Activated CD8-positive, alpha-beta T cell treated with anti-CD3 and anti-CD28 coated beads for 36 hours (primary cell): ENCODE data around the gene GATAD2A. TPM values are rescaled to one million over a fixed set of nuclear protein-coding genes. Genes with fewer than 3 reads are reported as not detected.

ENCODE experiments used
- ATAC-seq: fragments of 200-7000 bp; cut with Tn5 transposase; one replicate; pipeline ENCODE4 v1.10.0; 2021; ENCODE audit warnings: mild to moderate bottlenecking, moderate library complexity
- CTCF ChIA-PET: fragments of 350-600 bp; sonication (Branson Sonifier 250); formaldehyde crosslinking; loops from one replicate; lab custom pipeline; 2021; ENCODE audit warnings: antibody characterized with exemption; lab: Charles Lee
- POLR2A ChIA-PET: fragments of 350-600 bp; sonication (Branson Sonifier 250); formaldehyde crosslinking; loops from one replicate; lab custom pipeline; 2021; ENCODE audit warnings: antibody characterized with exemption; lab: Charles Lee
- DNase-seq: peaks from one replicate; pipeline ENCODE4 v3.0.0-alpha.2; 2020
- H3K27ac Mint-ChIP-seq: one replicate; pipeline ENCODE4 v1.8.0; 2021; ENCODE audit warnings: mild to moderate bottlenecking, mixed read lengths
- H3K27me3 Mint-ChIP-seq: one replicate; pipeline ENCODE4 v1.8.0; 2021; ENCODE audit warnings: mixed read lengths
- H3K36me3 Mint-ChIP-seq: one replicate; pipeline ENCODE4 v1.8.0; 2021; ENCODE audit warnings: low read depth, mixed read lengths
- H3K4me1 Mint-ChIP-seq: one replicate; pipeline ENCODE4 v1.8.0; 2021; ENCODE audit warnings: low read depth, mixed read lengths
- H3K4me3 Mint-ChIP-seq: one replicate; pipeline ENCODE4 v1.8.0; 2021; ENCODE audit warnings: mild to moderate bottlenecking, moderate library complexity, mixed read lengths
- H3K9me3 Mint-ChIP-seq: one replicate; pipeline ENCODE4 v1.8.0; 2021; ENCODE audit warnings: mixed read lengths
- CTCF ChIP-seq: fragments of 200-600 bp; IDR thresholded peaks from one replicate; pipeline ENCODE4 v1.8.0; 2022; ENCODE audit warnings: antibody characterized with exemption, mild to moderate bottlenecking
- intact Hi-C: fragments of 100-400 bp; cut with micrococcal nuclease; formaldehyde crosslinking; loops from one replicate; pipeline ENCODE4 v1.10.0; 2022
- total RNA-seq, 2 experiments: library from RNA; stranded (reverse); gene quantifications; one replicate each; pipeline ENCODE4 v1.2.3, GENCODE V29; 2021

Gene GATAD2A
- total RNA-seq, 2 experiments from 2014 or later = 132 to 136 TPM

GRCh38 chr19:19432732-19433131 is 27.3 kb downstream of the GATAD2A start:
- no peak for TF ChIP-seq CTCF
- peaks cover 60% of the 10 kb centered on the region for H3K4me1 Mint-ChIP-seq
- H3K36me3 Mint-ChIP-seq = peaks cover 6% of the 10 kb centered on the region
- no peaks in the 10 kb centered on the region for H3K27me3 Mint-ChIP-seq
- no peak overlapping the region for H3K4me3 Mint-ChIP-seq
- ATAC-seq (no peak), DNase-seq (no peak)
- CTCF ChIA-PET = interaction anchor here (1.6 kb wide), 1 partner anchor 58 kb away, joined by 4 read pairs; no protein-coding TSS in a partner anchor
- intact Hi-C loops = no loop called here
- H3K9me3 Mint-ChIP-seq = no peaks in the 10 kb centered on the region
- peak overlapping the region; percentile 43 for H3K27ac Mint-ChIP-seq
- POLR2A ChIA-PET = interaction anchor here (0.6 kb wide), 1 partner anchor 35 kb away, joined by 3 read pairs; no protein-coding TSS in a partner anchor

- TF ChIP-seq CTCF = no peak
- Mint-ChIP-seq H3K27ac (peak overlapping the region; percentile 43), H3K9me3 (no peaks in the 10 kb centered on the region), H3K36me3 (peaks cover 7% of the 10 kb centered on the region), H3K27me3 (no peaks in the 10 kb centered on the region), H3K4me3 (no peak overlapping the region), H3K4me1 (peaks cover 59% of the 10 kb centered on the region)
- ATAC-seq (no peak), DNase-seq (no peak)
- CTCF ChIA-PET = interaction anchor here (1.6 kb wide), 1 partner anchor 57 kb away, joined by 4 read pairs; no protein-coding TSS in a partner anchor
- POLR2A ChIA-PET = interaction anchor here (0.6 kb wide), 1 partner anchor 14 kb away, joined by 3 read pairs; no protein-coding TSS in a partner anchor
- intact Hi-C loops = no loop called here
These were observed 28.3 kb downstream of the GATAD2A start for GRCh38 chr19:19433666-19434213.

- no peak overlapping the region for H3K4me3 Mint-ChIP-seq
- no peak for DNase-seq
- POLR2A ChIA-PET = interaction anchor here (0.6 kb wide), 1 partner anchor 15 kb away, joined by 3 read pairs; no protein-coding TSS in a partner anchor
- H3K27ac Mint-ChIP-seq = peak overlapping the region; percentile 23
- peaks cover 14% of the 10 kb centered on the region for H3K36me3 Mint-ChIP-seq
- ATAC-seq = no peak
- intact Hi-C loops = no loop called here
- H3K9me3 Mint-ChIP-seq = no peaks in the 10 kb centered on the region
- TF ChIP-seq CTCF = no peak
- CTCF ChIA-PET = interaction anchor here (0.5 to 1.6 kb wide), 2 partner anchors 14 to 56 kb away, joined by 3 to 4 read pairs; no protein-coding TSS in a partner anchor
- peaks cover 59% of the 10 kb centered on the region for H3K4me1 Mint-ChIP-seq
- no peaks in the 10 kb centered on the region for H3K27me3 Mint-ChIP-seq
These were observed 29.1 kb downstream of the GATAD2A start for GRCh38 chr19:19434483-19435045.

GRCh38 chr19:19436137-19436691 is 30.7 kb downstream of the GATAD2A start:
- CTCF ChIA-PET = interaction anchor here (1.0 kb wide), 1 partner anchor 39 kb away, joined by 3 read pairs; no protein-coding TSS in a partner anchor
- no peak for ATAC-seq
- H3K27ac Mint-ChIP-seq = peak overlapping the region; percentile 58
- no peaks in the 10 kb centered on the region for H3K27me3 Mint-ChIP-seq
- H3K36me3 Mint-ChIP-seq = peaks cover 17% of the 10 kb centered on the region
- POLR2A ChIA-PET = interaction anchor here (1.9 kb wide), 1 partner anchor 9 kb away, joined by 5 read pairs; no protein-coding TSS in a partner anchor
- H3K4me1 Mint-ChIP-seq = peaks cover 51% of the 10 kb centered on the region
- no peak for TF ChIP-seq CTCF
- intact Hi-C loops = no loop called here
- no peak for DNase-seq
- H3K4me3 Mint-ChIP-seq = no peak overlapping the region
- H3K9me3 Mint-ChIP-seq = no peaks in the 10 kb centered on the region
